GM12873 (cell line): ENCODE results near the gene TAS2R31.

Experiments used
- TF ChIP-seq, protein P1 (sequence below): IDR thresholded peaks from 2 replicates; pipeline ENCODE4 v1.5.1; 2012; ENCODE audit warnings: low read depth, mild to moderate bottlenecking, moderate library complexity, low read length, control low read depth; ENCODE audit not compliant: insufficient read depth; ENCODE audit errors: missing control alignments

Gene TAS2R31

GRCh38 chr12:11059784-11060183 is 28.6 kb upstream of the TAS2R31 start:
- TF ChIP-seq, protein P1, sequence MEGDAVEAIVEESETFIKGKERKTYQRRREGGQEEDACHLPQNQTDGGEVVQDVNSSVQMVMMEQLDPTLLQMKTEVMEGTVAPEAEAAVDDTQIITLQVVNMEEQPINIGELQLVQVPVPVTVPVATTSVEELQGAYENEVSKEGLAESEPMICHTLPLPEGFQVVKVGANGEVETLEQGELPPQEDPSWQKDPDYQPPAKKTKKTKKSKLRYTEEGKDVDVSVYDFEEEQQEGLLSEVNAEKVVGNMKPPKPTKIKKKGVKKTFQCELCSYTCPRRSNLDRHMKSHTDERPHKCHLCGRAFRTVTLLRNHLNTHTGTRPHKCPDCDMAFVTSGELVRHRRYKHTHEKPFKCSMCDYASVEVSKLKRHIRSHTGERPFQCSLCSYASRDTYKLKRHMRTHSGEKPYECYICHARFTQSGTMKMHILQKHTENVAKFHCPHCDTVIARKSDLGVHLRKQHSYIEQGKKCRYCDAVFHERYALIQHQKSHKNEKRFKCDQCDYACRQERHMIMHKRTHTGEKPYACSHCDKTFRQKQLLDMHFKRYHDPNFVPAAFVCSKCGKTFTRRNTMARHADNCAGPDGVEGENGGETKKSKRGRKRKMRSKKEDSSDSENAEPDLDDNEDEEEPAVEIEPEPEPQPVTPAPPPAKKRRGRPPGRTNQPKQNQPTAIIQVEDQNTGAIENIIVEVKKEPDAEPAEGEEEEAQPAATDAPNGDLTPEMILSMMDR = no peak

DNA sequence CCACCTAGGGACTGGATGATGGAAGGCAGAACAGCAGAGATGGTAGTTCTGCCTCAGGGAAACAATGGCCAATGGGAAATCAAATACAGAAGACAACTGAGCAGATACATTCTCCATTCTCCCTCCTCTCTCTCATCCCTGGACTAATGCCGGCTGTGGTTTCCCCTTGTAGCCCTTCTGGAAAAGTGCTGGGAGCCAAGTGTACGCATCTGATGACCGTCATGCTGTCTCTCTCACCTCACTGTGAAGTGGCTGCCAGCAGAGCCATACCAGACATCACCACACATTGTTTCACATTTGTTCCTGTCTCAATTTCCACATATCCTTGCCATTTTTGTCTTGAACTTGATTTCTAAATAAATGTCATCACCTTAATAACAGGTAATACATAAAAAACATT is 27.8 kb upstream of the TAS2R31 start:
- TF ChIP-seq, protein P1 = no peak

GRCh38 chr12:11055306-11055705 is 24.1 kb upstream of the TAS2R31 start:
- TF ChIP-seq, protein P1 = no peak

DNA sequence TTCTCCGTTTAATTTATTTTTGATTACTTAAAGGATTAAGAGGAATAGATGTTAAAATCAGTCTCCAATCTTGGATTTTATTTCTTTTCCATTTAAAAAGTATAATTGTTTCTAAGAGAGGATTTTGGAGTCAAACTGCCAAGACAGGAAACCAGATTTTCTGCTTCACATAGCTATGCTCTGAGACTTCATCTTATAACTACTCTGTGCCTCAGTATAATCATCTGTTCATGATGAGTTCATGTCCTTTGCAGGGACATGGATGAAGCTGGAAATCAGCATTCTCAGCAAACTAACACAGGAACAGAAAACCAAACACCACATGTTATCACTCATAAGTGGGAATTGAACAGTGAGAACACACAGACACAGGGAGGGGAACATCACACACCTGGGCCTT is 9.0 kb upstream of the TAS2R31 start:
- TF ChIP-seq, protein P1 = no peak

- TF ChIP-seq, protein P1 = no peak
Measured at GRCh38 chr12:11039171-11039570, 8.0 kb upstream of the TAS2R31 start.

DNA sequence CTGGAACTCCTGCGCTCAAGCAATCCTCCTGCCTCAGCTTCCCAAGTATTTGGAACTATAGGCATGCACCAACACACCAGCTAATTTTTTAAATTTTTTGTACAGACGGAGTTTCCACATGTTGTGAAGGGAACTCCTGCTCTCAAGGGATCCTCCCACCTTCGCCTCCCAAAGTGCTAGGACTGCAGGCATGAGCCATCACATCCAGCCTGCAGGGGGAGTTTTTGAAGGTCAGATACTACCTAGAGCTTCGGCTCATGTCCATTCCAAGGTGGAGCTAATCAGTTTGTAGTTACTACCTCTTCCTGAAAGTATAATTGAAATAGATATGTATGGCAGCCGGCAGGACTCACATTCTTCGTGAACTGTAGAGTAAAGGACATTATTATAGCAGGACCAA is 5.1 kb downstream of the TAS2R31 start:
- TF ChIP-seq, protein P1 = peak; percentile 16

DNA sequence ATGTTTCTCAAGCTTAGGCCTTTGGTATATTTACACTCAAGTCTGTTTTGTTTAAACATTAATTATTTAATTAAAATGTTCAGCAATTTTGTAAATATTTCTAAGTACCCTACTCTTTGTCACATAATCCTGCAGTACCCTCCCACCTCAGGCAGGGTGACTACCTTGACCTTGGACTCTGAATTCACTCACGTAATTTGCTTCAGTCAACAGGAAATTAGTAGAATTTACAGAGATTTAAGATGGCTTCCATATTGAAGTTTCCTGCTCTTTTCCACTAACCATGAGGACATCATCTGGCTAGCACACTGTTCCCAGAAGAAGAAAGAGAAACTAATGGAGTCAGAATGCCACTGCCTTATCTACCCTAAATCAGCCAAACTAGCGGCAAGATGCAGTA is 7.8 kb downstream of the TAS2R31 start:
- TF ChIP-seq, protein P1 = no peak
